Activated CD8-positive, alpha-beta memory T cell treated with anti-CD3 and anti-CD28 coated beads, Interleukin-2, amount 10 ng/mL, durations not matched to agents 7 days and 5 days (primary cell): ENCODE results near the gene TMEM267. TPM values are rescaled to one million over a fixed set of nuclear protein-coding genes. Genes with fewer than 3 reads are reported as not detected.
A peak's percentile ranks its signal among the peaks of the same experiment; 100 is the strongest.
"Not testable (repeated sequence)": the region's sequence is repeated elsewhere in the genome, so short reads cannot be mapped to it uniquely, and the experiment has no call there.

ENCODE experiments used
- ATAC-seq: fragments of 150-1000 bp; cut with Tn5 transposase; one replicate; pipeline ENCODE4 v1.10.0; 2021; ENCODE audit warnings: moderate library complexity
- CTCF ChIA-PET: fragments of 350-600 bp; sonication (Branson Sonifier 250); formaldehyde crosslinking; loops from one replicate; lab custom pipeline; 2021; ENCODE audit warnings: antibody characterized with exemption; lab: Charles Lee
- DNase-seq: peaks from one replicate; pipeline ENCODE4 v3.0.0-alpha.2; 2020
- H3K27ac Mint-ChIP-seq: one replicate; pipeline ENCODE4 v1.8.0; 2021; ENCODE audit warnings: mild to moderate bottlenecking, mixed read lengths
- H3K27me3 Mint-ChIP-seq: one replicate; pipeline ENCODE4 v1.8.0; 2021; ENCODE audit warnings: mixed read lengths
- H3K36me3 Mint-ChIP-seq: one replicate; pipeline ENCODE4 v1.8.0; 2021; ENCODE audit warnings: mild to moderate bottlenecking, mixed read lengths
- H3K4me1 Mint-ChIP-seq: one replicate; pipeline ENCODE4 v1.8.0; 2021; ENCODE audit warnings: mixed read lengths
- H3K4me3 Mint-ChIP-seq: one replicate; pipeline ENCODE4 v1.8.0; 2021; ENCODE audit warnings: mild to moderate bottlenecking, moderate library complexity, mixed read lengths
- H3K9me3 Mint-ChIP-seq: one replicate; pipeline ENCODE4 v1.8.0; 2022; ENCODE audit warnings: low read depth, mixed read lengths
- total RNA-seq, 2 experiments: library from RNA; stranded (reverse); gene quantifications; one replicate each; pipeline ENCODE4 v1.2.3, GENCODE V29; 2021

Gene TMEM267
- 10 to 100 TPM; 13.9 to 21.9 TPM for total RNA-seq

GRCh38 chr5:43483298-43484105 lies at the start of gene TMEM267:
Gene TMEM267, minus strand, starts transcription at chr5:43483865. Its CDS starts 29,896 bp downstream, at chr5:43453969.
- H3K4me3 Mint-ChIP-seq = peak within 1 kb of the TSS; percentile 98
- CTCF ChIA-PET = interaction anchor here (0.8 to 3.2 kb wide), 41 partner anchors 8 to 1326 kb away, joined by 3 to 25 read pairs (median 4); partner anchors contain the start of genes C5orf34, HMGCS1 and ZNF131
- H3K9me3 Mint-ChIP-seq = no peaks in the 10 kb centered on the region
- H3K4me1 Mint-ChIP-seq = peaks cover 45% of the 10 kb centered on the region
- no peaks in the 10 kb centered on the region for H3K27me3 Mint-ChIP-seq
- ATAC-seq (peak; percentile 84), DNase-seq (peak; percentile 92)
- peaks cover 16% of the 10 kb centered on the region for H3K36me3 Mint-ChIP-seq
- peak within 1 kb of the TSS; percentile 100 for H3K27ac Mint-ChIP-seq

- ATAC-seq = no peak
- Mint-ChIP-seq H3K27ac (no peak overlapping the region), H3K9me3 (no peaks in the 10 kb centered on the region), H3K36me3 (peaks cover 52% of the 10 kb centered on the region), H3K4me3 (no peak overlapping the region), H3K4me1 (peaks cover 14% of the 10 kb centered on the region), H3K27me3 (no peaks in the 10 kb centered on the region)
- no peak for DNase-seq
- CTCF ChIA-PET = no interaction called here
Measured at GRCh38 chr5:43530648-43531047, 47.0 kb upstream of the TMEM267 start.

GRCh38 chr5:43523662-43524072 lies 40.0 kb upstream of the TMEM267 start:
- DNase-seq = no peak
- H3K36me3 Mint-ChIP-seq = peaks cover 29% of the 10 kb centered on the region
- H3K4me1 Mint-ChIP-seq = no peaks in the 10 kb centered on the region
- H3K9me3 Mint-ChIP-seq = no peaks in the 10 kb centered on the region
- no peaks in the 10 kb centered on the region for H3K27me3 Mint-ChIP-seq
- H3K27ac Mint-ChIP-seq = no peak overlapping the region
- H3K4me3 Mint-ChIP-seq = no peak overlapping the region
- no peak for ATAC-seq
- CTCF ChIA-PET = no interaction called here

- Mint-ChIP-seq H3K27ac (no peak overlapping the region), H3K9me3 (no peaks in the 10 kb centered on the region), H3K36me3 (peaks cover 19% of the 10 kb centered on the region), H3K4me1 (peaks cover 10% of the 10 kb centered on the region), H3K4me3 (no peak overlapping the region), H3K27me3 (no peaks in the 10 kb centered on the region)
- CTCF ChIA-PET = no interaction called here
- ATAC-seq (no peak), DNase-seq (no peak)
Measured at GRCh38 chr5:43520615-43521014, 37.0 kb upstream of the TMEM267 start.

GRCh38 chr5:43515678-43516048 lies 32.0 kb upstream of the TMEM267 start:
- H3K27me3 Mint-ChIP-seq = no peaks in the 10 kb centered on the region
- CTCF ChIA-PET = interaction anchor here (0.9 to 4.6 kb wide), 3 partner anchors 26 to 88 kb away, joined by 3 to 25 read pairs (median 4); partner anchors contain the start of genes NNT and TMEM267
- no peaks in the 10 kb centered on the region for H3K9me3 Mint-ChIP-seq
- peaks cover 17% of the 10 kb centered on the region for H3K36me3 Mint-ChIP-seq
- ATAC-seq (no peak), DNase-seq (no peak)
- peak overlapping the region; percentile 92 for H3K4me3 Mint-ChIP-seq
- H3K27ac Mint-ChIP-seq = peak overlapping the region; percentile 98
- peaks cover 31% of the 10 kb centered on the region for H3K4me1 Mint-ChIP-seq

- H3K27ac Mint-ChIP-seq = peak within 1 kb of the TSS; percentile 98
Measured at GRCh38 chr5:43514816-43515677, 31.4 kb upstream of the TMEM267 start, which contains the start of gene C5orf34. Gene C5orf34, minus strand, starts transcription at chr5:43515148. Its CDS starts 5,809 bp downstream, at chr5:43509339.

GRCh38 chr5:43514471-43514815 lies 30.8 kb upstream of the TMEM267 start:
- Mint-ChIP-seq H3K27ac (peak overlapping the region; percentile 98), H3K4me3 (peak overlapping the region; percentile 92), H3K9me3 (no peaks in the 10 kb centered on the region), H3K27me3 (no peaks in the 10 kb centered on the region), H3K36me3 (peaks cover 17% of the 10 kb centered on the region), H3K4me1 (peaks cover 31% of the 10 kb centered on the region)
- CTCF ChIA-PET = interaction anchor here (1.4 to 4.6 kb wide), 3 partner anchors 28 to 41 kb away, joined by 3 to 25 read pairs (median 4); partner anchors contain the start of gene TMEM267
- ATAC-seq (peak; percentile 52), DNase-seq (no peak)

More at GRCh38 chr5:43514816-43515677, 31.4 kb upstream of the TMEM267 start, which contains the start of gene C5orf34:
- Mint-ChIP-seq H3K27me3 (no peaks in the 10 kb centered on the region), H3K36me3 (peaks cover 17% of the 10 kb centered on the region), H3K4me1 (peaks cover 31% of the 10 kb centered on the region), H3K4me3 (peak within 1 kb of the TSS; percentile 92), H3K9me3 (no peaks in the 10 kb centered on the region)
- ATAC-seq = peak; percentile 99
- DNase-seq = peak; percentile 96
- CTCF ChIA-PET = interaction anchor here (0.9 to 4.6 kb wide), 3 partner anchors 27 to 89 kb away, joined by 3 to 25 read pairs (median 4); partner anchors contain the start of genes NNT and TMEM267

- H3K9me3 Mint-ChIP-seq = no peaks in the 10 kb centered on the region
- peak overlapping the region; percentile 98 for H3K27ac Mint-ChIP-seq
- H3K36me3 Mint-ChIP-seq = peaks cover 18% of the 10 kb centered on the region
- H3K27me3 Mint-ChIP-seq = no peaks in the 10 kb centered on the region
- DNase-seq (no peak), ATAC-seq (no peak)
- peak overlapping the region; percentile 92 for H3K4me3 Mint-ChIP-seq
- peaks cover 31% of the 10 kb centered on the region for H3K4me1 Mint-ChIP-seq
- CTCF ChIA-PET = interaction anchor here (1.4 to 4.6 kb wide), 2 partner anchors 29 to 42 kb away, joined by 4 to 25 read pairs; partner anchors contain the start of gene TMEM267
Measured at GRCh38 chr5:43514025-43514424, 30.4 kb upstream of the TMEM267 start.

GRCh38 chr5:43511062-43511461 lies 27.4 kb upstream of the TMEM267 start:
- H3K4me3 Mint-ChIP-seq, H3K9me3 Mint-ChIP-seq, DNase-seq, H3K27ac Mint-ChIP-seq, CTCF ChIA-PET, H3K27me3 Mint-ChIP-seq, ATAC-seq: not testable (repeated sequence)
- Mint-ChIP-seq H3K4me1 (peaks cover 26% of the 10 kb centered on the region), H3K36me3 (peaks cover 23% of the 10 kb centered on the region)

- no peak overlapping the region for H3K27ac Mint-ChIP-seq
- H3K4me3 Mint-ChIP-seq = no peak overlapping the region
- H3K9me3 Mint-ChIP-seq = no peaks in the 10 kb centered on the region
- ATAC-seq (no peak), DNase-seq (no peak)
- peaks cover 8% of the 10 kb centered on the region for H3K4me1 Mint-ChIP-seq
- CTCF ChIA-PET = interaction anchor here (1.2 to 1.3 kb wide), 2 partner anchors 9 to 14 kb away, joined by 3 to 6 read pairs; partner anchors contain the start of gene TMEM267
- peaks cover 24% of the 10 kb centered on the region for H3K36me3 Mint-ChIP-seq
- no peaks in the 10 kb centered on the region for H3K27me3 Mint-ChIP-seq
Measured at GRCh38 chr5:43498581-43498980, 14.9 kb upstream of the TMEM267 start.

GRCh38 chr5:43497311-43498104 lies 13.8 kb upstream of the TMEM267 start:
- peaks cover 8% of the 10 kb centered on the region for H3K4me1 Mint-ChIP-seq
- H3K9me3 Mint-ChIP-seq = no peaks in the 10 kb centered on the region
- peaks cover 22% of the 10 kb centered on the region for H3K36me3 Mint-ChIP-seq
- H3K27ac Mint-ChIP-seq = peak overlapping the region; percentile 38
- H3K4me3 Mint-ChIP-seq = peak overlapping the region; percentile 51
- peak; percentile 42 for ATAC-seq
- H3K27me3 Mint-ChIP-seq = no peaks in the 10 kb centered on the region
- CTCF ChIA-PET = interaction anchor here (0.8 to 1.6 kb wide), 3 partner anchors 13 to 16 kb away, joined by 3 to 9 read pairs (median 6); partner anchors contain the start of gene TMEM267
- DNase-seq = no peak

- H3K4me3 Mint-ChIP-seq = no peak overlapping the region
- H3K36me3 Mint-ChIP-seq = peaks cover 14% of the 10 kb centered on the region
- ATAC-seq (no peak), DNase-seq (no peak)
- H3K27ac Mint-ChIP-seq = no peak overlapping the region
- H3K27me3 Mint-ChIP-seq = no peaks in the 10 kb centered on the region
- H3K9me3 Mint-ChIP-seq = no peaks in the 10 kb centered on the region
- CTCF ChIA-PET = no interaction called here
- peaks cover 1% of the 10 kb centered on the region for H3K4me1 Mint-ChIP-seq
Measured at GRCh38 chr5:43491326-43491725, 7.7 kb upstream of the TMEM267 start.
